Urinary bladder (tissue), 4 donors: ENCODE measurements around the gene MUC2. TPM values are rescaled to one million over a fixed set of nuclear protein-coding genes. Genes with fewer than 3 reads are reported as not detected.

ENCODE experiments used
- DNase-seq: peaks from one replicate; pipeline ENCODE4 v3.0.0-alpha.2; 2015; ENCODE audit errors: extremely low spot score
- H3K27ac ChIP-seq: one replicate; pipeline ENCODE4 v1.5.1; 2013; ENCODE audit warnings: low read depth, mild to moderate bottlenecking, moderate library complexity
- H3K36me3 ChIP-seq: one replicate; pipeline ENCODE4 v1.6.1; 2013; ENCODE audit warnings: mild to moderate bottlenecking, moderate library complexity; ENCODE audit not compliant: insufficient read depth
- H3K4me1 ChIP-seq: one replicate; pipeline ENCODE4 v1.6.1; 2013; ENCODE audit warnings: mild to moderate bottlenecking, moderate library complexity; ENCODE audit not compliant: insufficient read depth
- H3K4me3 ChIP-seq: one replicate; pipeline ENCODE4 v1.5.1; 2013; ENCODE audit warnings: low read depth, low read length
- WGBS: extraction: QIAGEN DNeasy Blood & Tissue Kit; methylation state at CpG from one replicate; pipeline ENCODE4 v1.1.7; 2013; 5-methylcytosine and 5-hydroxymethylcytosine counted together
- polyA plus RNA-seq: library from polyadenylated mRNA; stranded (reverse); fragments of 200-250 nt; gene quantifications from one replicate; pipeline ENCODE4 v1.2.3, GENCODE V29; 2013
- total RNA-seq: library from RNA; depleted of rRNA; stranded (reverse); fragments of >200 nt; gene quantifications from one replicate; pipeline ENCODE4 v1.2.3, GENCODE V29; 2014
- donor health status: healthy with polysubstance abuse.
- donor health status: healthy.

MUC2 gene
- total and polyA plus RNA-seq, 2 donors = 0.01 TPM; not detected in 1

- no peak for DNase-seq
- no peaks in the 10 kb centered on the region for H3K36me3 ChIP-seq
- no peak overlapping the region for H3K4me3 ChIP-seq
- no peaks in the 10 kb centered on the region for H3K4me1 ChIP-seq
- H3K27ac ChIP-seq = no peak overlapping the region
- 83% methylated on average over 16 of the region's 16 CpGs for WGBS
Measured at GRCh38 chr11:1040428-1041148, 34.1 kb upstream of the MUC2 start.

- 82% methylated on average over 8 of the region's 8 CpGs for WGBS
- DNase-seq = no peak
- no peak overlapping the region for H3K4me3 ChIP-seq
- H3K4me1 ChIP-seq = no peaks in the 10 kb centered on the region
- H3K36me3 ChIP-seq = no peaks in the 10 kb centered on the region
- H3K27ac ChIP-seq = no peak overlapping the region
Measured at GRCh38 chr11:1041149-1041467, 33.6 kb upstream of the MUC2 start.

- WGBS = 72% methylated on average over 9 of the region's 9 CpGs
- H3K36me3 ChIP-seq = no peaks in the 10 kb centered on the region
- H3K27ac ChIP-seq = no peak overlapping the region
- no peak for DNase-seq
- H3K4me3 ChIP-seq = no peak overlapping the region
- no peaks in the 10 kb centered on the region for H3K4me1 ChIP-seq
Measured at GRCh38 chr11:1041471-1041870, 33.2 kb upstream of the MUC2 start.

GRCh38 chr11:1041936-1042608, 32.6 kb upstream of the MUC2 start:
- H3K4me3 ChIP-seq = no peak overlapping the region
- 37% methylated on average over 18 of the region's 18 CpGs for WGBS
- H3K4me1 ChIP-seq = no peaks in the 10 kb centered on the region
- no peak for DNase-seq
- no peak overlapping the region for H3K27ac ChIP-seq
- no peaks in the 10 kb centered on the region for H3K36me3 ChIP-seq

GRCh38 chr11:1042626-1043562, 31.8 kb upstream of the MUC2 start:
- H3K4me1 ChIP-seq = no peaks in the 10 kb centered on the region
- WGBS = 89% methylated on average over 26 of the region's 26 CpGs
- no peak for DNase-seq

GRCh38 chr11:1043563-1044096, 31.0 kb upstream of the MUC2 start:
- no peak overlapping the region for H3K27ac ChIP-seq
- DNase-seq = no peak
- 87% methylated on average over 20 of the region's 20 CpGs for WGBS

More at GRCh38 chr11:1042626-1043562, 31.8 kb upstream of the MUC2 start:
- Histone ChIP-seq H3K4me3 (no peak overlapping the region), H3K27ac (no peak overlapping the region), H3K36me3 (no peaks in the 10 kb centered on the region)

GRCh38 chr11:1044160-1044559, 30.5 kb upstream of the MUC2 start:
- DNase-seq = no peak
- Histone ChIP-seq H3K36me3 (no peaks in the 10 kb centered on the region), H3K4me1 (no peaks in the 10 kb centered on the region), H3K4me3 (no peak overlapping the region), H3K27ac (no peak overlapping the region)
- 71% methylated on average over 6 of the region's 6 CpGs for WGBS

More at GRCh38 chr11:1043563-1044096, 31.0 kb upstream of the MUC2 start:
- H3K4me3 ChIP-seq = no peak overlapping the region
- H3K4me1 ChIP-seq = no peaks in the 10 kb centered on the region
- no peaks in the 10 kb centered on the region for H3K36me3 ChIP-seq

GRCh38 chr11:1047595-1048156, 27.0 kb upstream of the MUC2 start:
- Histone ChIP-seq H3K4me1 (no peaks in the 10 kb centered on the region), H3K4me3 (no peak overlapping the region), H3K27ac (no peak overlapping the region), H3K36me3 (no peaks in the 10 kb centered on the region)
- no peak for DNase-seq
- WGBS = 58% methylated on average over 22 of the region's 22 CpGs

GRCh38 chr11:1048375-1049070, 26.2 kb upstream of the MUC2 start:
- Histone ChIP-seq H3K27ac (no peak overlapping the region), H3K4me3 (no peak overlapping the region), H3K4me1 (no peaks in the 10 kb centered on the region), H3K36me3 (no peaks in the 10 kb centered on the region)
- 71% methylated on average over 25 of the region's 25 CpGs for WGBS
- no peak for DNase-seq

GRCh38 chr11:1049071-1049405, 25.6 kb upstream of the MUC2 start:
- Histone ChIP-seq H3K4me1 (no peaks in the 10 kb centered on the region), H3K36me3 (no peaks in the 10 kb centered on the region), H3K4me3 (no peak overlapping the region), H3K27ac (no peak overlapping the region)
- WGBS = 87% methylated on average over 6 of the region's 6 CpGs
- DNase-seq = no peak

GRCh38 chr11:1049431-1049891, 25.2 kb upstream of the MUC2 start:
- 59% methylated on average over 13 of the region's 13 CpGs for WGBS
- H3K4me1 ChIP-seq = no peaks in the 10 kb centered on the region
- DNase-seq = no peak

GRCh38 chr11:1049911-1050580, 24.6 kb upstream of the MUC2 start:
- H3K27ac ChIP-seq = no peak overlapping the region
- no peak for DNase-seq
- no peaks in the 10 kb centered on the region for H3K4me1 ChIP-seq
- H3K4me3 ChIP-seq = no peak overlapping the region
- WGBS = 79% methylated on average over 18 of the region's 18 CpGs
- no peaks in the 10 kb centered on the region for H3K36me3 ChIP-seq

More at GRCh38 chr11:1049431-1049891, 25.2 kb upstream of the MUC2 start:
- no peak overlapping the region for H3K4me3 ChIP-seq
- no peak overlapping the region for H3K27ac ChIP-seq
- H3K36me3 ChIP-seq = no peaks in the 10 kb centered on the region
